Type B pancreatic cell (in vitro differentiated cells): Measurements from ENCODE around the gene LDB3. TPM values are rescaled to one million over a fixed set of nuclear protein-coding genes. Genes with fewer than 3 reads are reported as not detected.

ENCODE experiments used
- DNase-seq: peaks from one replicate; pipeline ENCODE4 v3.0.0; 2021; ENCODE audit warnings: mixed read lengths; ENCODE audit not compliant: unreplicated experiment; ENCODE audit errors: extremely low spot score
- H3K27ac Mint-ChIP-seq: 2 replicates; pipeline ENCODE4 v1.8.0; 2021; ENCODE audit warnings: mild to moderate bottlenecking, mixed read lengths
- H3K27me3 Mint-ChIP-seq: 2 replicates; pipeline ENCODE4 v1.8.0; 2021; ENCODE audit warnings: mixed read lengths
- H3K36me3 Mint-ChIP-seq: 2 replicates; pipeline ENCODE4 v1.8.0; 2021; ENCODE audit warnings: mixed read lengths
- H3K4me1 Mint-ChIP-seq: one replicate; pipeline ENCODE4 v1.8.0; 2021; ENCODE audit warnings: mixed read lengths; ENCODE audit not compliant: unreplicated experiment
- H3K4me3 Mint-ChIP-seq: 2 replicates; pipeline ENCODE4 v1.8.0; 2021; ENCODE audit warnings: mild to moderate bottlenecking, mixed read lengths
- H3K9me3 Mint-ChIP-seq: 2 replicates; pipeline ENCODE4 v1.8.0; 2021; ENCODE audit warnings: mixed read lengths
- total RNA-seq: library from RNA; stranded (reverse); gene quantifications from 2 replicates; pipeline ENCODE4 v1.2.1, GENCODE V29; 2021; ENCODE audit warnings: low replicate concordance
- TF ChIP-seq, protein P1 (sequence below): fragments of 200-600 bp; sonication (generic); conservative IDR thresholded peaks from 2 replicates; pipeline ENCODE4 v1.5.0; 2021; ENCODE audit warnings: antibody characterized with exemption, mild to moderate bottlenecking

Gene LDB3
- total RNA-seq, 1 donor from 2014 or later = 0.85 TPM

DNA sequence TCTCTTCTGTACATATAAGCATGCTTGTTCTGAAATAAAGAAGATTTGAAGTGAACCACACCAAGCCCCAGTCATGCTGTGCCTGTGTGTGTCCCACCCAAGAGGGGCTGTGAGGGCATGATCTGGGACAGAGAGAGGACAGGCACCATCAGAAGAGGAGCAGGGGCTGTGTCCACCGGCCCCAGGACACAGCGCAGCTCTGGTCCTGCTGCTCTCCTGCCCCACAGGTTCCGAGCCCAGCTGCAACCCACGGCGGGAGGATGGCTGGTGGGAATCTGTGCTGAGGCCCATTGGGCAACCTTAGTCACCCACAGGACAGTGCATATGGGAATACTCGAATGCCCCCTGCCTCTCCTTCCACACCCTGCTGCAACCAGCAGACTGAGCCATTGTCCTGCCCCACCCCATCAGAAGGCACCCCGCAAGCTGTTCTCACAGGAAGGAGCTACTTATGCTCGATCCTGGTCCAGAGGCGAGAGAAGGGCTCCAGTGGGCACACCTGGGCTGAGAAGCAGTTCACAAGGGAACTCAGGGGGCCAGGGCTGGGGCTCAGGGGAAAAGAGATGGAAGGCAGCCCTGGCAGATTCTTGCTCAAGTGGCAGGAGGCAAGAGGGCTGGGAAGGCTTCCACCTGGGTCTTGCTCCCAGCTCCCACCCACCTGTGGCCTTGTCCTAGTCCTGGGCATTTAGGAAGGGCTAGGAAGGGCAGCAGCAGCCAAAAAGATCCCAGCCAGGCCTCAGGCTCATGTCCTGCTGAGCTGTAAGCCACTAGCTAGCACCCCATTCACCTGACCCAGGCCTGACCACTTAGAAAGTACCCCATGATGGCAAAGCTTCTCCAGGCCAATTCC is 31.9 kb downstream of the LDB3 start:
- H3K9me3 Mint-ChIP-seq = no peaks in the 10 kb centered on the region
- H3K4me1 Mint-ChIP-seq = no peaks in the 10 kb centered on the region
- DNase-seq = no peak
- H3K4me3 Mint-ChIP-seq = no peak overlapping the region
- TF ChIP-seq, protein P1, sequence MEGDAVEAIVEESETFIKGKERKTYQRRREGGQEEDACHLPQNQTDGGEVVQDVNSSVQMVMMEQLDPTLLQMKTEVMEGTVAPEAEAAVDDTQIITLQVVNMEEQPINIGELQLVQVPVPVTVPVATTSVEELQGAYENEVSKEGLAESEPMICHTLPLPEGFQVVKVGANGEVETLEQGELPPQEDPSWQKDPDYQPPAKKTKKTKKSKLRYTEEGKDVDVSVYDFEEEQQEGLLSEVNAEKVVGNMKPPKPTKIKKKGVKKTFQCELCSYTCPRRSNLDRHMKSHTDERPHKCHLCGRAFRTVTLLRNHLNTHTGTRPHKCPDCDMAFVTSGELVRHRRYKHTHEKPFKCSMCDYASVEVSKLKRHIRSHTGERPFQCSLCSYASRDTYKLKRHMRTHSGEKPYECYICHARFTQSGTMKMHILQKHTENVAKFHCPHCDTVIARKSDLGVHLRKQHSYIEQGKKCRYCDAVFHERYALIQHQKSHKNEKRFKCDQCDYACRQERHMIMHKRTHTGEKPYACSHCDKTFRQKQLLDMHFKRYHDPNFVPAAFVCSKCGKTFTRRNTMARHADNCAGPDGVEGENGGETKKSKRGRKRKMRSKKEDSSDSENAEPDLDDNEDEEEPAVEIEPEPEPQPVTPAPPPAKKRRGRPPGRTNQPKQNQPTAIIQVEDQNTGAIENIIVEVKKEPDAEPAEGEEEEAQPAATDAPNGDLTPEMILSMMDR = no peak
- no peaks in the 10 kb centered on the region for H3K36me3 Mint-ChIP-seq
- no peak overlapping the region for H3K27ac Mint-ChIP-seq
- peaks cover 4% of the 10 kb centered on the region for H3K27me3 Mint-ChIP-seq

DNA sequence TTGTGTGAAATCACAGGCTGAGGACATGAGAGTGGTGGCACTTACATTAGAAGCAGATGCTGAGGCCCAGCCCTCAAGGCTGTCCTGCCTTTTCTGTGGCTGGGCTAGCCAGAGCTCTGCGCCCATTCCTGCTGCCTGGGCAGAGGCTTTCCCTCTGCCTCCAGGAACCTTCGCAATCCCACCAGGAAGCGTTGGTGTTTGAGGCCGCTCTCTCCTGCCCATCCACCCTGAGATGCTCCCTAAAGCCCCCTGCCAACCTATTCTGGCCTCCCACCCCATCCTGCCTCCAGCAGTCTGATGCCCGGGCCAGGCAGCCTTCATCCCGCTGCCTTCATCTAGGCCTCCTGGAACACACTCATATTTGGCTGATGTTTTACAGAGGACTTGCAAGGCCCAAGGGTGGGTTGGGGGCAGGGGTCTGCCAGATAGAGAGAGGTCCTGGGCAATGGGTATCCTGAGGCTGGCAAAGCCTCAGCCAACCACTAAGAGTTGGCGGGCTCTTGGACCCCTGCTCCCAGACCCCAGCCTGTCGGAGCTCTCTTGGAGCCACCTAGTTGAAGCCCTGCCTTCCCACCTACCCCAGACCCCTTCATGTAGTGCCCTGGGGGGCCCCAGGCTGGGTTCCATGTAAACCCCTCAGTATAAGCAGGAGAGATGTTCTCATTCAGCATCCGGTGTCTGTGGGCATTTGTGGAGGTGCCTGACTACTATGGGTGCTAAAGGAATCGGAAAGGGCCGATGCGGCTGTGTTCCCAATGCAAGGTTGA is 32.7 kb downstream of the LDB3 start:
- TF ChIP-seq, protein P1 = no peak
- H3K27ac Mint-ChIP-seq = no peak overlapping the region
- H3K9me3 Mint-ChIP-seq = no peaks in the 10 kb centered on the region
- H3K36me3 Mint-ChIP-seq = no peaks in the 10 kb centered on the region
- no peaks in the 10 kb centered on the region for H3K4me1 Mint-ChIP-seq
- H3K4me3 Mint-ChIP-seq = no peak overlapping the region
- peaks cover 4% of the 10 kb centered on the region for H3K27me3 Mint-ChIP-seq
- DNase-seq = no peak

DNA sequence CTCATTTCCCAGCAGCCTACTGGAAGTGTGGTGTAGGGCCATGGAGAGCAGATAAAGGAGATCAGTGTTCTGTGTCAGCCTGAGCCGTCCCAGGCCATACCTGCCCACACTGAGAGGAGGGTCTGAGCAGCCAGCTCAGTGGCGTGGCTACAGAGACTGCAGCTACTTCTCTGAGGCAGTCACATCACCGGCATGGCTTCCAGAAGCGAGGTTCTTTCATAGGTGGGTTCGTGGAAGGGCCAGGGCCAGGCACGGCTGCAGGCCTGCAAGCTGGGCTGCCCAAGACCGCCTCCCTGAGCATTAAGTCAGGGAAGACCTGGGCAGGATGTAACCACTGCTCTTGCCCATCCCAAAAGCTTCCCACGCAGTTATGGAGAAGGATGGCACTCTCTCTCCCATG is 34.9 kb downstream of the LDB3 start:
- TF ChIP-seq, protein P1 = no peak
- Mint-ChIP-seq H3K27ac (no peak overlapping the region), H3K4me1 (no peaks in the 10 kb centered on the region), H3K9me3 (no peaks in the 10 kb centered on the region), H3K4me3 (no peak overlapping the region), H3K36me3 (no peaks in the 10 kb centered on the region), H3K27me3 (no peaks in the 10 kb centered on the region)
- DNase-seq = no peak

DNA sequence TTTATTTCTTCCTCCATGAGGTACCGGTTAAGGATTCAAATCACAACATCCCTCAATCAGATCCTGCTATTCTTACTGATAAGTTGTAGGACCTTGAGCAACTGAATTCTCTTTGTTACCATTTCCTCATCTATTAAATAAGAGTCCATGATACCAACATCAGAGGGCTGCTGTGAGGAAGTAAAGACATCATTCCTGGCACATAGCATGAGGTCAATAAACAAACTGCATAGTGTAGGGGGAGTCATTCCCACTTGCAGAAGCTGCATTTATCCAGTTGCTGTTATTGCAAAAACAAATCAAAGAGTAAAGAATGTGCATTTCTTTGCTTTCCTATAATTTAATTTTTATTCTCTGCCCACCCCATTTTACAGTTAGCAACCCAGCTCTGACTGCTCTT is 36.8 kb downstream of the LDB3 start:
- no peaks in the 10 kb centered on the region for H3K4me1 Mint-ChIP-seq
- H3K27me3 Mint-ChIP-seq = no peaks in the 10 kb centered on the region
- H3K36me3 Mint-ChIP-seq = no peaks in the 10 kb centered on the region
- no peak overlapping the region for H3K4me3 Mint-ChIP-seq
- TF ChIP-seq, protein P1 = no peak
- DNase-seq = no peak
- H3K9me3 Mint-ChIP-seq = no peaks in the 10 kb centered on the region
- no peak overlapping the region for H3K27ac Mint-ChIP-seq

DNA sequence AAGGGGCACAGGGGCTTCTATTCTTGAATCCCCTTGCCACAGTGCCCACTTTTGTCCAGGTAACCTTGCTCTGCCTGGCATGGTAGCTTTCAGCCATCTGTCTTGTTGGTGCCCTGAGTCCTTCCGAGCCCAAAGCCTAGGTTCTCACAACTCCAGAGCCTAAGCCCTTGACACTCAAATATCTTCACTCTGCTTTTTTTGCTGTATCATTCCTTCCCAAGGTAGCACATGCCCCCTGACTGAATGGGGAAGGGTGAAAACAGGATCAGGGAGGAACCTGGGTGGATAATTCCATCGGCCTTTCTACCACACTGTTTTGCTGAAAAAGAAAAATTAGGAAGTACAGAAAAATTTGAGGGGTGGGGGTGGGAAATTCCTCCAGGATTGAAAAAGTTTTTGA is 37.6 kb downstream of the LDB3 start:
- Mint-ChIP-seq H3K27ac (no peak overlapping the region), H3K4me3 (no peak overlapping the region), H3K9me3 (no peaks in the 10 kb centered on the region), H3K36me3 (no peaks in the 10 kb centered on the region), H3K4me1 (peaks cover 5% of the 10 kb centered on the region), H3K27me3 (no peaks in the 10 kb centered on the region)
- TF ChIP-seq, protein P1 = no peak
- no peak for DNase-seq
